GM23248 (cell line): ENCODE measurements around the gene MRPL24. TPM values are rescaled to one million over a fixed set of nuclear protein-coding genes. Genes with fewer than 3 reads are reported as not detected.
A peak's percentile ranks its signal among the peaks of the same experiment; 100 is the strongest.

Experiments
- DNase-seq: peaks from one replicate; pipeline ENCODE4 v3.0.0-alpha.2; 2015
- H2AFZ ChIP-seq: fragments of 200-600 bp; sonication (generic); 2 replicates; pipeline ENCODE4 v1.6.1; 2016; ENCODE audit warnings: antibody characterized with exemption
- H3F3A ChIP-seq: fragments of 200-600 bp; sonication (generic); 2 replicates; pipeline ENCODE4 v1.6.1; 2016; ENCODE audit warnings: mild to moderate bottlenecking, antibody characterized with exemption, mixed run types; ENCODE audit not compliant: insufficient read depth
- H3K27ac ChIP-seq: fragments of 200-600 bp; sonication (generic); 2 replicates; pipeline ENCODE4 v1.5.1; 2016; ENCODE audit warnings: mild to moderate bottlenecking
- H3K27me3 ChIP-seq: fragments of 200-600 bp; sonication (generic); replicated peaks from 2 replicates; pipeline ENCODE4 v1.6.1; 2016; ENCODE audit warnings: mild to moderate bottlenecking; ENCODE audit not compliant: insufficient read depth
- H3K36me3 ChIP-seq: fragments of 200-600 bp; sonication (generic); 2 replicates; pipeline ENCODE4 v1.6.1; 2016; ENCODE audit warnings: low read depth, mild to moderate bottlenecking
- H3K4me1 ChIP-seq: fragments of 200-600 bp; sonication (generic); 2 replicates; pipeline ENCODE4 v1.6.1; 2016; ENCODE audit warnings: mild to moderate bottlenecking; ENCODE audit not compliant: insufficient read depth
- H3K4me2 ChIP-seq: fragments of 200-600 bp; sonication (generic); one replicate; pipeline ENCODE4 v1.6.1; 2016; ENCODE audit warnings: mild to moderate bottlenecking; ENCODE audit not compliant: unreplicated experiment
- H3K4me3 ChIP-seq: fragments of 200-600 bp; sonication (generic); 2 replicates; pipeline ENCODE4 v1.5.1; 2016; ENCODE audit warnings: mild to moderate bottlenecking
- H3K79me2 ChIP-seq: fragments of 200-600 bp; sonication (generic); 2 replicates; pipeline ENCODE4 v1.6.1; 2016; ENCODE audit warnings: mild to moderate bottlenecking; ENCODE audit not compliant: insufficient read depth
- H3K9ac ChIP-seq: fragments of 200-600 bp; sonication (generic); 2 replicates; pipeline ENCODE4 v1.6.1; 2016; ENCODE audit warnings: mild to moderate bottlenecking
- H3K9me2 ChIP-seq: fragments of 200-600 bp; sonication (generic); 2 replicates; pipeline ENCODE4 v1.6.1; 2016; ENCODE audit warnings: mixed run types, mild to moderate bottlenecking, moderate library complexity; ENCODE audit not compliant: insufficient read depth
- H3K9me3 ChIP-seq: fragments of 200-600 bp; sonication (generic); one replicate; pipeline ENCODE4 v1.6.1; 2017; ENCODE audit warnings: low read depth
- H4K20me1 ChIP-seq: fragments of 200-600 bp; sonication (generic); 2 replicates; pipeline ENCODE4 v1.6.0; 2016; ENCODE audit not compliant: insufficient read depth
- EZH2 ChIP-seq: fragments of 200-600 bp; sonication (generic); IDR thresholded peaks from 2 replicates; pipeline ENCODE4 v1.6.1; 2018; ENCODE audit warnings: antibody characterized with exemption, mild to moderate bottlenecking; ENCODE audit not compliant: insufficient read depth, poor library complexity, severe bottlenecking
- EZH2phosphoT487 ChIP-seq: fragments of 200-600 bp; sonication (generic); IDR thresholded peaks from 2 replicates; pipeline ENCODE4 v1.6.1; 2018; ENCODE audit warnings: antibody characterized with exemption, moderate library complexity, mild to moderate bottlenecking, low read depth; ENCODE audit not compliant: insufficient read depth
- WGBS, 2 experiments: methylation state at CpG; one replicate each; pipeline ENCODE4 v1.1.6; 2015 to 2017; ENCODE audit warnings: low lambda C conversion rate in 2 of 2, low coverage in 1 of 2; ENCODE audit errors: missing lambda C conversion rate in 2 of 2; 5-methylcytosine and 5-hydroxymethylcytosine counted together
- in situ Hi-C: fragments of 300-500 bp; cut with MboI; formaldehyde crosslinking; loops from 2 replicates; pipeline ENCODE4 v1.15.0; 2020
- polyA plus RNA-seq: library from polyadenylated mRNA; unstranded; fragments of >200 nt; fragmentation: Nextera tagmentation; extraction: Ambion mirVana; gene quantifications from 2 replicates; pipeline ENCODE4 v1.2.1, GENCODE V29; 2016
- total RNA-seq: library from RNA; depleted of rRNA; stranded (reverse); fragments of >200 nt; shearing (Covaris generic); gene quantifications from 2 replicates; pipeline ENCODE4 v1.2.3, GENCODE V29; 2014

MRPL24 gene
- total and polyA plus RNA-seq, 2 experiments from 2014 or later = 55.7 to 93.7 TPM

DNA sequence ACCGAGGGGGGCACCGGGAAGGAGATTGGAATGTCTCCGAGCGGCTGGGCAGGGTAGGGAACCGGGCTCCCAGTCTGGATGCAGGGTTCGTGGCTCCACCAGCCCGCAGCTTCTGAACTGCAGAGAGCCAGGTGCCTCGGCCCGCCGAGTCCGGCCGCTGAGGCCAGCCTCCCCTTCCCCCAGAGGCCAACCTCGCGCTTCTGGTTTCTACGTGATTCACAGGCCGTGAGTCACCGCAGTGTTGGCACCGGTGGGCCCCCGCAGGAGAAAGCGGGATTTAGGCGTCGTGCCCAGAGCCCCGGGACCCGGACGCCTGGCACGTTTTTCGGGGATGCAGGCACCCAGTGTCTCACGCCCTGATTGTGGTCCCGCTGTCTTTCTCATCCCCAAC is 36.0 kb downstream of the MRPL24 start:
- peak overlapping the region; percentile 77 for H2AFZ ChIP-seq
- WGBS, 2 experiments = 1% methylated on average over 20 to 29 of the region's 29 CpGs
- H3K4me3 ChIP-seq = peak overlapping the region; percentile 71
- TF ChIP-seq EZH2phosphoT487 = no peak
- TF ChIP-seq EZH2 = no peak
- H3K36me3 ChIP-seq = no peaks in the 10 kb centered on the region
- no peaks in the 10 kb centered on the region for H3K9me3 ChIP-seq
- H3K4me2 ChIP-seq = peak overlapping the region; percentile 87
- in situ Hi-C loops = no loop called here
- peaks cover 26% of the 10 kb centered on the region for H3F3A ChIP-seq
- no peak overlapping the region for H3K27ac ChIP-seq
- peak overlapping the region; percentile 78 for H3K9ac ChIP-seq
- peak; percentile 92 for DNase-seq
- no peaks in the 10 kb centered on the region for H4K20me1 ChIP-seq
- no peaks in the 10 kb centered on the region for H3K79me2 ChIP-seq
- H3K9me2 ChIP-seq = no peaks in the 10 kb centered on the region
- no peaks in the 10 kb centered on the region for H3K27me3 ChIP-seq
- H3K4me1 ChIP-seq = peaks cover 58% of the 10 kb centered on the region

- Histone ChIP-seq H3K79me2 (no peaks in the 10 kb centered on the region), H3K9me3 (no peaks in the 10 kb centered on the region), H3K4me2 (peak overlapping the region; percentile 87), H3K4me3 (peak overlapping the region; percentile 71), H3K4me1 (peaks cover 51% of the 10 kb centered on the region), H2AFZ (no peak overlapping the region; the same call in 1 of the 2 replicates), H3K27ac (no peak overlapping the region), H3F3A (peaks cover 21% of the 10 kb centered on the region), H3K27me3 (no peaks in the 10 kb centered on the region), H3K36me3 (no peaks in the 10 kb centered on the region), H3K9me2 (no peaks in the 10 kb centered on the region), H3K9ac (peak overlapping the region; percentile 78), H4K20me1 (no peaks in the 10 kb centered on the region)
- TF ChIP-seq EZH2 (no peak), EZH2phosphoT487 (no peak)
- in situ Hi-C loops = no loop called here
- 30 to 41% methylated on average over 10 of the region's 10 CpGs for WGBS, 2 experiments
- DNase-seq = no peak
Measured at GRCh38 chr1:156704166-156704711, 36.6 kb downstream of the MRPL24 start.

DNA sequence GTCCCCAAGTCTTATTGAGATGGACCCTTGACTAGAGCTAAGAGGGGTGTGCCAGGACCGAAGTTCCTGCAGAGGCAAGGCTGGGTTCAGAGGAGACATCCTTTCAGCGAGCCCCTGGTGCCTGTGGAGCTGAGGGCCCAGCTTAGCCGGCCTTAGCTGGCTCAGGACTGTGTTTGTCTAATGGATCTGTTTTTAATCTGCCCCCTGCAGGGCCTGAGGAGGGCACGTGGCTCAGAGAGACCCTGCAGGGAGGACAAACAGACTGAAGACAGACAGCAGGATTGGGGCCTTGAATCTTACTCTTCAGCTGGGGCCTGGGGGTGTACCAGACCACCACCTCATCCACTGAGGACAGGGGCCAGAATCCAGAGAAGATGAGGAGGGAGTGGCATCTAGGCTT is 37.1 kb downstream of the MRPL24 start:
- 16 to 28% methylated on average over 4 of the region's 4 CpGs for WGBS, 2 experiments
- Histone ChIP-seq H3K9me2 (no peaks in the 10 kb centered on the region), H4K20me1 (no peaks in the 10 kb centered on the region), H3K4me1 (peaks cover 46% of the 10 kb centered on the region), H3K4me3 (peak overlapping the region; percentile 71), H3K9me3 (no peaks in the 10 kb centered on the region), H3K79me2 (no peaks in the 10 kb centered on the region), H3K27ac (no peak overlapping the region), H2AFZ (no peak overlapping the region), H3K36me3 (no peaks in the 10 kb centered on the region), H3K27me3 (no peaks in the 10 kb centered on the region), H3K4me2 (peak overlapping the region; percentile 87), H3K9ac (peak overlapping the region; percentile 78; the same call in 1 of the 2 replicates), H3F3A (peaks cover 16% of the 10 kb centered on the region)
- no peak for TF ChIP-seq EZH2phosphoT487
- TF ChIP-seq EZH2 = no peak
- DNase-seq = peak; percentile 23
- in situ Hi-C loops = no loop called here

DNA sequence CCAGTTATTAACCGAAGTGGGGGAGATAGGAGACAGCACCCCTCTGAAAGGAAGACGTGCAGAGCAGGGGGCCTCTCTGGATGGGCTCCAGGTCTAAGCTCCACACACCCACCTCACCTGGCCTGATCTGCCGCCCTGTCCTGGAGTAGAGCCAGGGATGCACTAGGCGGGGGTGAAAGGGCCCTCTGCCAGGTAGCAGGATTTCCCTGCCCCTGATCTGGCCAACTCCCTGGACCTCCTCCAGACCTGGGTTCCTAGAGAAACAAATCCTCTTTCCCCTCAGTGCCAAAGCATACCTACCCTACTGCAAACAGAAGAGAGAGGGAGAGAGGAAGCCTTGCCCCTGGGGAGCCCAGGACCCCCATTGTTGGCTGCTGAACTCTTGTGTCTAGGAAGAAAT is 37.6 kb downstream of the MRPL24 start:
- whole genome bisulfite sequencing, 2 experiments = 56 to 61% methylated on average over 4 of the region's 4 CpGs
- Histone ChIP-seq H3K27ac (no peak overlapping the region), H3K36me3 (no peaks in the 10 kb centered on the region), H3K9me2 (no peaks in the 10 kb centered on the region), H2AFZ (no peak overlapping the region), H3K27me3 (no peaks in the 10 kb centered on the region), H3K9me3 (no peaks in the 10 kb centered on the region), H3F3A (peaks cover 12% of the 10 kb centered on the region; the same call in 1 of the 2 replicates), H3K4me2 (no peak overlapping the region), H3K9ac (0 out of 2 replicates have a peak overlapping the region, but pooled peaks have one; percentile 78), H3K4me1 (peaks cover 42% of the 10 kb centered on the region), H4K20me1 (no peaks in the 10 kb centered on the region), H3K79me2 (no peaks in the 10 kb centered on the region), H3K4me3 (peak overlapping the region; percentile 71)
- in situ Hi-C loops = no loop called here
- TF ChIP-seq EZH2phosphoT487 = no peak
- TF ChIP-seq EZH2 = no peak
- no peak for DNase-seq
